DMS153 treated with DMSO at 0.1 percent for 48 hours (cell line): ENCODE measurements around the gene CARS1.

Source experiments
- DNase-seq: peaks from one replicate; lab custom pipeline; 2025; ENCODE audit not compliant: unreplicated experiment; lab: John Stamatoyannopoulos, UW

CARS1 gene

DNA sequence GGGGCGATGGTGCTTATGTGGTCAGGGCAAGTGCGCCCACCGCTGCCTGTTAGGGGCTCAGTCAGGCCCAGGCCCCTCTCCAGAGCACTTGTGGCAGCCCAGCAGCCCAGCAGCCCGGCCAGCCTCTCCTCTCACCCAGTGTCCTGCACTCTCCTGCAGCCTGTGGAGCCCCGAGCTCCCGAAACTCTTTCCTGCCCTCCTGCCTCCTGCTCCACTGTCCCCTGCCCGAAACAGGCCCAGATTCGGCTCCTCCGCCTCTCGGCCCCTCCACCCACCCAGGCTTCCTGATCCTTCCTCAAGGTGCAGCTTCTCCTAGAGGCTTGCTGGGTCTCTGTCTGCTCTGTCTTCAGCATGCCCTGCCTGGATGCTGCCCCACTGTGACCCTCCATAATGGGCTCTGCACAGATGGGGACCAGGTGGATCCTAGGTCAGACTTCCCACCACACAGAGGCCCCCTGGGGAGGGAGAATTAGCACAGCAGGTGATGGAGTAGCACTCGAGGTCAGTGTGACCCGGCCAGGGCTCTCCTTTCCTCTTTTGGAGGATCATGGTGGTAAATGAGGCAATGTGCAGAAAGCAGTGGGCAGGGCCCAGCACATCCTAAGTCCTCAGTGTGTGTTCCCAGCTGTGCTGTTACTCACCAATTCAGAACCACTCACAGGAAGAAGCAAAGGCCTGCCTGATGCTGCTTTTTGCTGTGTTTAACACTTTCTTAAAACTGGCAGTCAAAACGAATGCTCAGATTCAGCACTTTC, 46.5 kb downstream of the CARS1 start:
- no peak for DNase-seq

GRCh38 chr11:3010004-3010403, 47.2 kb downstream of the CARS1 start:
- DNase-seq, result no peak

DNA sequence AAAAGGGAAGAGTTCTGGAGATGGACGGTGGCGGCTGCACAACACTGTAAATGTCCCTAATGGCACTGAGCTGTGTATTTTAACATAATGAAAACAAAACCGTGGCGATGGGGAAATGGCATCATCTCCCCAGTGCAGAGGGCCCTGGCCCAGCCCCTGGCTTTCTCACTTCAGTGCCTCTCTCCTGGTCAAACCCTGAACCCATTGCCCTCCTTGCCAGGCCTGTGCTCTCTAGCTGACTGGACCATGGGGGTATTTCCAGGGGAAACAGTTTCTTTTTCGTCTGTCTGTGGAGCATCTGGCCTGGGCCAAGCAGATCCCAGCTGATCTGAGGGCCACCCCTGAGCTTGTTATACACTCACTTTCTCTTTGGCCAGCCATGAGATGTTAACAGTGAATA, 47.7 kb downstream of the CARS1 start:
- DNase-seq, result no peak

DNA sequence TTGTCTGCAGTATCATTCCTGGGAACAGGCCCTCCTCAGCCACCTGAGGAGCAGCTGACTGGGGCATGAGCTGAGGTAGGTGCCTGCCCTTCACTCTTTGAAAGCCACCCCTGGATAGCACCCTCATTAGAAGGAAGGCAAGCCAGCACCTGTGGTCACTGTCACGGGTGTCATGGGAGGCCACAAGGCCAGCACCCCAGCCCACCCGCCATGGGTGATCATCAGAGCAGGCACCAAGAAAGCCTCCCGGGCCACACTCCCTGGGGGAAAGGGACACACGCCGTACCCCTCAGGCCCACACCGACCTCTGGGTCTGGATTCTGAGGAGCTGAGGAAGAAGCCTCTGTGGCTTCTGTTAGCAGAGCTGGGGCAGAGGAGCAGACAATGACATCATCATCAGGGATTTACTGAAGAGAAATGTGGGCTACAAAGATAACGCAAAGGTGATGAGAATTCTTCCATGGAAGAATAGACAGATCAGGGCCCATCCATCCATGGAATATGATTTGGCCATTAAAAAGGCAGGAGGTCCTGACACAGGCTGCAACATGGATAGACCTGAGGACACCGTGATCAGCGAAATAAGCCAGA, 48.4 kb downstream of the CARS1 start:
- no peak for DNase-seq

GRCh38 chr11:3007404-3008010, 49.7 kb downstream of the CARS1 start:
- no peak for DNase-seq

DNA sequence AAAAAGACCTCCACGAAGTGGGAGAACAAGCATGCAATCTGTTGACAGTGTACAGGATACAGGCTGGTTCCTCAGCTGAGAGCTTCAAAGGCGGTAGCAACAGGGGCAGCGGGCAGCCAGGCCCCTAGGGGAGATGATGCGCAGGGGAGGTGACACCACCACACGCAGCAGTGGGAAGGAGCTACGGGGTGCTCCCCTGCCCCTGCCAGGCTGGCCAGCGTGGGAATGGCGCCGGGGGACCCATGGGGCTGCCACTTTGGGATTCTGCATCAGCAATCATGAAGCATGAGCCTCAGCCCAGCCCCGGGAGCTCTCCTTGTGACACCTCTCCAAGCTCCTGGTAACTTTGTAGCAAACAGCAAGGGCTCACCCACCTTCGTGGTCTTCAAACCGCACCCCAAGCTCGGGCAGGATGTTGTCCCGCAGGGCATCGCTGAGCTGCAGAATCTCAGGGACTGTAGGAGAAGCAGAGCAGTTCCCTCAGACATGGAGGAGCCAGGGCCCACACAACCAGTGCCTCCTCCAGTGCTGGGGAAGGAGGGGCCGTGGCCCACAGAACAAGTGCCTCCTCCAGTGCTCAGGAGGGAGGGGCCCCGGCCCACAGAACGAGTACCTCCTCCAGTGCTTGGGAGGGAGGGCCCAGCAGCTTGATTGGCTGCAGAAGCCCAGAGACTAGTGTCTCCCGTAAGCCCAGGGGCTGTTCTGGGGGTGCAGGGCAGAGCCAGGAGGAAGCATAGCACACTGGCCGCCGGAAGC, 50.5 kb downstream of the CARS1 start:
- DNase-seq, result no peak

- no peak for DNase-seq
Measured at GRCh38 chr11:3004481-3004880, 52.7 kb downstream of the CARS1 start.

DNA sequence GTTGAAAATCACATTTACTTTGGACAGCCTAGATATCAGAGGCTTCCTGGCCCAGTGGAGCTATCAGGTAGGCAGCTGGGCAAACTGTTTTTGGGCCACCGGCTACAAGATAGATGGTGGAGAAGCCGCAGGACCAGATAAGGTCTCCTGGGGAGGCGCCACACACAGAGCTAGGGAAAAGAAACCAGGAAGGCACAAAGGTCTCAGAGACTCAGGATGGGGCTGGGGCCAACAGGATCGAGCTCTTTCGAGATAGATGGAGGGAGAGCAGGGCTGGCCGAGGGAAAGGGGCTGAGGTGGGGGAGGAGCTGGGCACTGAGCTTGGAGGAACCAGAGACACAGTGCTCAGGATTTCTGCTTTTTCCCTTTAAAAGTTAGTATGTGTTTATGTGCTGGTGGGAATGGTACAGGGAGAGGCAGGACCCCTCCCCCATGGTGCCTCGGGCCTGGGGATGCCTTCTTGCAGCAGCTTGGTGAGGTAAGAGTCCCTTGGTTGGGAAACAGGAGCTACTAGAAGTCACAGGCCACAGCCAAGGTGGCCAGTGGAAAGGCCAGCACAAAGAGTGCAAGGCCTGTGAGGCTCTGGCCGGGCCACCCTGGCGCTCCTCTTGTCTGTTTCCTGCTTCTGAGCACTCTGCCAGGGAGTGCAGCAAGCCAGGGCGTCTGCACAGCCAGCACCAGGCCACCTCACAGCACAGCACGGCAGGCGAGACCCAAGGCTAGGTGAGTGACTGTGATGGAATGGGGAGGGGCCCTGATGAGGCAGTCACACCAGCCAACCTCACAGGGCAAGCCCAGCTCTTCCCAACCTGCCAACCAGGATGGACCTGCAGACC, 53.6 kb downstream of the CARS1 start:
- DNase-seq, result no peak

DNA sequence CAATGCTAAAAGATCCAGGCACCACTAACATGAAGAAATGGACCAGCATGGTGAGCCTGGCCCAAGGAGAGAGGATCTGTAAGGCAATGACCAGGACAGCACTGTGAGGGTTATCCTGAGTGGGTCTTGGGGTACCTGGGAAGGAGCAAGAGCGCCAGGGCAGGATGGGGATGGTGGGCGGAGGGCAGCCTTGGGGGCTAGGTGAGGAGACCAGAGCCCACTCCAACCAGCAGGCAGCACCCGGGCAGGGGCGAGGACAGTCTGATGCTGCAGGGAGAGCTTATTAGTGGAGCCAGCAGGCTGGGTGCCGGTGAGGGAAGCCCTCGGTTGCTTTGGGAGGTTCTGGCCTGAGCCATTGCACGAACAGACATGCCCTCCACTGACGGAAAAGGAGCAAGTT, 54.4 kb downstream of the CARS1 start:
- DNase-seq, result no peak

- no peak for DNase-seq
Measured at GRCh38 chr11:3002351-3002861, 54.8 kb downstream of the CARS1 start.

GRCh38 chr11:3001496-3001895, 55.7 kb downstream of the CARS1 start:
- DNase-seq, result peak; percentile 20

- peak; percentile 85 for DNase-seq
Measured at GRCh38 chr11:3000032-3000961, 56.9 kb downstream of the CARS1 start.

DNA sequence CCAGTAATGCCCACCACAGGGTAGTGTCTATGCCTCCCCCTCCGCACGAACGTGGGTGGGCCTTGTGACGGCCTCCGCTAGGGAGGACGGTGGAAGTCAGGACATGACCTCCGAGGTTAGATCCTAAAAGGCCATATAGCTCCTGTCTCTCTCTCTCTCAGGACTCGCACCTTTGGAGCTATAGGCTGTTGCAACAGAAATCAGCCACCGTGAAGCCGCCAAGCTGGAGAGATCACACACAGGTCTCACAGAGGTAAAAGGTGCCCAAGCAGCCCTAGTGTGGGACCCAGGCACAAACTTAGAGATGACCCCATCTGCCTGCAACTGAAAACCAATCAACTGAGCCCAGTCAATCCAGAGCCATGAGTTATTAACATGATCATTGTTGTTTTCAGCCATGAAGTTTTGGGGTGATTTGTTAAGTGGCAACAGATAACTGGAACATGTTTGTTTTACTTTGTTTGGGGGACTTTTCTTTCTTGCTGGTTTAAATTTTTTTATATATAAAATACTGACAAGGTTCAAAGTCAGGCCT, 57.7 kb downstream of the CARS1 start:
- no peak for DNase-seq

DNA sequence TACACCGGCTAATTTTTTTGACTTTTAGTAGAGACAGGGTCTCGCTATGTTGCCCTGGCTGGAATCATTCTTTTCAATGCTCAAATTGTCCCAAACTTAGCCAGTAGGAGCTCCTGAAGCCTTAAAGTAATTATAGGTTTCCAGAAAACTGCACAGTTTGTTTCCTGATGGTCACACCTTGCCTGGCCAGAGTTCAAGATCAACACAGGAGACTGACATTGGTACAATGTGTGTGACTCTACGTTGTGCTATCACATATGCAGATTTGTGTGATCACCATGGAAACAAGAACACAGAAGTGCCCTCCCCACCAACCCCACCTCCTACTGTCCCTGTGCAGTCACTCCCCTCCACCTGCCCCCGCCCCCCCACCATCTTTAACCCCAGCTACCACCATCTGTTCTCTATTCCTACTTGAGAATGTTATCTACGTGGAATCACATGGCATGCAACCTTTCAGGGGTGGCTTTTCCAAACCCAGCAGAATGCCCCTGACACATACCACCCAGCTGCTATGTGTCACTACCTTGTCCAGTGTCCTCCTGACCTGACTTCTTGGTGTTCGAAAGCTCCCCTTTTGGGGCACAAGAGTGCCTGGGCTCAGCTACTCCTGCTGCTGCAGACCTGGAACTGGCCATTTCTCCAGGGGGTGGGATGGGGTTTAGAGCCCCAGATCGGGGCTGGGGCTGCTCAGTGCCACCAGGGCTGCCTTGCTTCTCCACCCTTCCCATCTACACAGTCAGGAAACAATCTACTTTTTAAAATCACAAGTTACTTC, 59.0 kb downstream of the CARS1 start:
- no peak for DNase-seq

GRCh38 chr11:2997406-2997805, 59.8 kb downstream of the CARS1 start:
- no peak for DNase-seq

DNA sequence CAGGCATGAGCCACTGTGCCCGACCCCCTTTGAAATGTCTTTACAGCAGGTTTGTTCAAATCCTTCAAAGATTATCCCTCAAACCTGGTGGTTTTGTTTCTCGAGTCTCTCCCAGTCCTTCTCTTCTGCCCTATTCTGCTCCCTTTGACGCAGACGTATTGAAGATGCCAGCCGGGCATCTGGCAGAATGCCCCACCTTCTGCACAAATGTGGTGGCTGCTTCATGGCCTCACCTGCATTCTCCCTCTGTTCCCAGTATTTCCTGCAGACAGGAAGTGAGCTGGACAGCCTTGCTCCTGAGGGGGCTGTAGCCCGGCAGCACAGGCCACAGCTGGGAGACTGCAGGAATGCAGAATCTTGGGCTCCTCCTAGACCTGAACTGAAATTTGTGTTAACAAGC, 60.2 kb downstream of the CARS1 start:
- DNase-seq, result no peak

DNA sequence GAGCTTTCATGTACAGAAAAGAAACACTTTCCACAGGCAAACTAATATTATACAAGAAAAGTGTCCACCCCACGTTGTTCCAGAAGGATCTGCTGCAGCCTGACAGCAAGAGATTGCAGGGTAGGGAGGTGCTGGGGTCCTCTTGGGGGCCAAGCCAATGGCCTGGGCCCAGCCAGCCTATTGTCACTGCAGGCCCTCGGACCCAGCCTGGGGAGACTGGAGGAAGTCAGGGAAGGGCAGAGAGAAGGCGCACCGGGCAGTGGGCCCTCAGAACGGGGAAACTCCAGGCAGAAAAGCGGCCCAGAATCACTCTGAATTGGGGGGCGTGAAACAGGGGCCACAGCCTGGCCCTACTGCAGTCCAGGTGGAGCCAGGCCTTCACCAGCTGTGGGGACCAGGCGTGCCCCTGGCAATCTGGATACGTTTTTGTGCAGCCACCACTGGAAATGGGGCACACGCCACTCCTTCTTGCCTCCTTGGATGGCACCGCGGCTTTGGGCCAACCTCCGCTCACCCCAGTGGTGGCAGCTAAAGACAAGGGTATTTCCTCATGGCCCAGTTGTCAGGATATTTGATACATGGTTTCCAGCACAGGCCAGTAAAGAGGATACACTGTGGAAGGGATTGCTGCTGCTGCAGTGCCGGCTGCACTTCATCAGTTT, 61.2 kb downstream of the CARS1 start:
- no peak for DNase-seq

GRCh38 chr11:2995031-2995561, 62.1 kb downstream of the CARS1 start:
- DNase-seq, result no peak
